Upper lobe of left lung (tissue), 4 donors: ENCODE measurements around the gene ADORA1.

Experiments
- CTCF ChIP-seq, 6 experiments: fragments of 450-650 bp in 4 of 6; fragments of 200-600 bp in 2 of 6; sonication (generic) in 2 of 6; IDR thresholded peaks; one replicate each; pipeline ENCODE4 v1.5.1; 2016 to 2019; ENCODE audit warnings: antibody characterized with exemption in 6 of 6
- EP300 ChIP-seq, 4 donors: sonication (generic); formaldehyde crosslinking; IDR thresholded peaks; one replicate each; pipeline ENCODE4 v1.5.1; 2017; ENCODE audit warnings: antibody characterized with exemption in 4 of 4, control low read depth in 2 of 4
- POLR2A ChIP-seq, 4 donors: fragments of 450-650 bp; IDR thresholded peaks; one replicate each; pipeline ENCODE4 v1.5.1; 2016 to 2017; ENCODE audit warnings: antibody characterized with exemption in 4 of 4, mild to moderate bottlenecking in 2 of 4
- POLR2AphosphoS5 ChIP-seq, 2 donors: sonication (generic); formaldehyde crosslinking; IDR thresholded peaks; one replicate each; pipeline ENCODE4 v1.5.1; 2017; ENCODE audit warnings: antibody characterized with exemption in 2 of 2

- TF ChIP-seq CTCF (IDR thresholded peaks at IDR 0.05) (peak; percentile 60 to 87 (median 72)), EP300 (IDR thresholded peaks at IDR 0.05) (no peak), POLR2A (IDR thresholded peaks at IDR 0.05) (no peak), POLR2AphosphoS5 (IDR thresholded peaks at IDR 0.05) (no peak)
These were observed 44.9 kb downstream of the ADORA1 start for GRCh38 chr1:203172184-203173010.
